NCI-H1436 treated with DMSO at 0.1 percent for 48 hours (cell line): ENCODE measurements around the gene SMAGP.
"Not testable (repeated sequence)": the region's sequence is repeated elsewhere in the genome, so short reads cannot be mapped to it uniquely, and the experiment has no call there.

ENCODE experiments used
- DNase-seq: peaks from one replicate; lab custom pipeline; 2025; lab: John Stamatoyannopoulos, UW

Gene SMAGP

DNA sequence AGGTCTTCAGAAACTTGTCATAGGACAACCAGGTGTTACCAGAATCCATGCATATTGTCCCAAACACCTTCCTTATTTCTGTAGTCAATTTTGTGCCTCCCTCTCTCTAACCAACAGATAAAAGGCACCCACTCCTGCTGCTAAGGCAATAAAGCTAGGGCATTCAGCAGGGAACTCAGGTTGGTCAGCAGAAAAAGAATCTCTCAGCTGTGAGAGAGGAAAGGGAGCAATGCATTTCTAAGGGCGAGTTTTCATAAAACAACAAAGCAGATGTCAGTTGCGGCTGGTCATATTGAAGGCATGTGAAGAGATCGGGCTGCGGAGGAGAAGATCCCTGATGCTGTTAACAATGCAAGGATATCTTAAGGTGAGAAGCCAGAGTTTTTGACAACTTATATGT is 45.0 kb downstream of the SMAGP start:
- DNase-seq, result no peak

DNA sequence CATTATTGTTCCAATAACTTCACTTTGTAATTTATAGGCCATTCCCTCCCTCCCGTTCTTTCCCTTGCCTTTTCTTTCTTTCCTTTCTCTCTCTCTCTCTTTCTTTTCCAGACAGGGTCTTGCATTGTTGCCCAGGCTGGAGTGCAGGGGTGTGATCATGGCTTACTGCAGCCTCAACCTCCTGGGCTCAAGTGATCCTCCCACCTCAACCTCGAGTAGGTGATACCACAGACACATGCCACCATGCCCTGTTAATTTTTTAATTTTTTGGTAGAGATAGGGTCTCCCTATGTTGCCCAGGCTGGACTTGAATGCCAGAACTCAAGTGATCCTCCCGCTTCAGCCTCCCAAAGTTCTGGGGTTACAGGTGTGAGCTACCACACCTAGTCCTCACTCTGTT is 45.6 kb downstream of the SMAGP start:
- no peak for DNase-seq

DNA sequence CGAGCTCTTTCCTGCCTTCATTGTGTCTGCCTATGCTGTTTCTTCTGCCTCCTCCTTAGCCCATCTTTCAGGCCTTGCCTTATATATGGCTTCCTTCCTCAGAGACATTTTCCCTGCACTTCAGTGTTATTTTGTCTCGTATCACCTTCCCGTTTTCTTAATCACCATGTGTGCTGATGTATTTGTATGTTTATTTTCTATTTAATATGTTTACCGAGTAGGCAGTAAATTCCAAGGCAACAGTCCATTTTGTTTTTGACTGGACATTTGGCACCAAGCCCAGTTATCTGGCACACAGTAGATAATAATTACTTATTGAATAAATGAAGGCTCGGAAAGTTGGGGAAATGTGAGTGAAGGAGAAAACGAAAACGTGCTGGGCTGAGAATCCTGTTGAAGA is 47.8 kb downstream of the SMAGP start:
- no peak for DNase-seq

DNA sequence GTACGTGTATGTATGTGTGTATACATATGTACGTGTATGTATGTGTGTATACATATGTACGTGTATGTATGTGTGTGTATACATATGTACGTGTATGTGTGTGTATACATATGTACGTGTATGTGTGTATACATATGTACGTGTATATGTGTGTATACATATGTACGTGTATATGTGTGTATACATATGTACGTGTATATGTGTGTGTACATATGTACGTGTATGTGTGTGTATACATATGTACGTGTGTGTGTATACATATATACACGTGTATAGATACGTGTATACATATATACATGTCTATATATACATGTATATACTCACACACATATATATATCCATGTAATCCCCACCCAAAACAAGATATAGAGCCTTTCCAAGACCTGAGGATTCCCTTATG is 50.4 kb downstream of the SMAGP start:
- DNase-seq, result not testable (repeated sequence)

DNA sequence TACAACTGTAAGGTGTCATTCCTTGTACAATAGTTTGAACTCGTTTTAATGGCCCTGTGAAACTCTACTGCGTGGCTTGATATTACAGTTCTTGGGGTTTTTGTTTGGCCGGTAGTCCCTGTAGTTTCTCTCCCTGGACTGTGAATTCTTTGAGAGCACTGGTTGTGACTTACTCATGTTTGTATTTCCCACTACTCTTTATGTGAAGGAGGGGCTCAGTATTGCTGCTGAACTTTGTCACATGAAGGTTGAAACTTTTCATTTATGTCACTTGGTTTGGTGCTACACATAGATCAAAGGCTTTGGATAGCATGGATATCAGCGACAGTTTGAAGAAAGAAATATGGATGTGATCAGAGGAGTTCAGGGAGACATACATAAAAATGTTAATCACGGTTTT is 50.9 kb downstream of the SMAGP start:
- no peak for DNase-seq

DNA sequence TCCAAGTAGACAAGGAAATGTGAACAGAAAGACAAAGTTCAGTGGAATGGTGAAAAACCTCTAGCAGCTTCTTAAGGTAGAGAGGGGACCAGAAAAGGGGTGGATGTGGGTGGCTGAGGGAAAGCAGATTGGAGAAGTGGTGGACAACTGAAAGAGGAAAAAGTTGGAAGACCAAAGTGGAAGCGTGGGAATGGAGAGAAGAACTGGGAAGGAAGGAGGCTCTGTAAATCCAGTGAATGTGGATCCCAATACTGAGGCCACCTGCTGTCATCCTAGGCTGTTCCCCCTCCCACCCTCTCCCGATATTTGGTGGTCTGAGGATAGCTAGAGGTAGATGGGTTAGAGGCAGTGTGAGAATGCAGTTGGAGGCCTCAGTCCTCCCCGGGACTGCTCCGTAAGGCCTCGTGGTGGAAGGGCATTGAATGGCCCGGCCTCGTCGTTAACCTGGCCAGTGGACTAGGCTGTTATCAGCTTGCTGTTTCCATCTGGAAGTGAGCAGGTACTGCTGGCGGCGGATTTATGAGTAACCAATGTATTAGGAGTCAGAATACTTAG is 51.5 kb downstream of the SMAGP start:
- no peak for DNase-seq

DNA sequence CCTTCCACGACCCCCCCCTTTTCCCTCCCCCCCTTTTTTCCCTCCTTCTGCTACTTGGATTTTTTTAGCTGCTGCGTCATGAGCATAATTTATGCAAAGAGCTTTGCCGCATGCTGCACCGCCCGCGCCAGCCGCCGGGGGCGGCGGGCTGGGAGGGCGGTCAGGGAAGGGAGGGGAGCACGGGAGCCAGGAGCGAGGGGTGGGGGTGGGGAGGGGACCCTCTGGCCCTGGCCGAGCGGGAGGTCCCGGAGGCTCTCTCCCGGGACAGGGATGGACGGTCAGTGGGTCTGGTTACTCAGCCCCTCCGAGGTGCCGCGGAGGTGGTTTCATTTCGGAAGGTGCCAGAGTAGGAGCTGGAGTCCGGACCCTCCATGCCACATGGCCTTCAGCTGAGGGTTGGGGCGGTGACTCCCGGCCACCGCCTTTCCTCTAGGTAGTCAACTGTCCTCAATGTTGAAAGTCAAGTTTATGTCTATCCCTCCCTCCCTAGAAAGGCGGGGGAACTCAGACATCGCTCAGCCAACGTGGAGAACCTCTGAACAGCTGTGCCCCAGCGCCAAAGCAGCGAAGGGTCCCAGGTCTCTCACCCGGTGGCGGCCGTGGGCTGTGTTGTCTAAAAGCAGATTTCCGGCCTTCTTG is 52.1 kb downstream of the SMAGP start, which contains the start of gene POU6F1:
POU6F1 (minus strand) TSS at position 95 of the 639 bp plus-strand sequence. CDS start 11,226 bp downstream, outside the sequence.
- DNase-seq, result peak; percentile 2

DNA sequence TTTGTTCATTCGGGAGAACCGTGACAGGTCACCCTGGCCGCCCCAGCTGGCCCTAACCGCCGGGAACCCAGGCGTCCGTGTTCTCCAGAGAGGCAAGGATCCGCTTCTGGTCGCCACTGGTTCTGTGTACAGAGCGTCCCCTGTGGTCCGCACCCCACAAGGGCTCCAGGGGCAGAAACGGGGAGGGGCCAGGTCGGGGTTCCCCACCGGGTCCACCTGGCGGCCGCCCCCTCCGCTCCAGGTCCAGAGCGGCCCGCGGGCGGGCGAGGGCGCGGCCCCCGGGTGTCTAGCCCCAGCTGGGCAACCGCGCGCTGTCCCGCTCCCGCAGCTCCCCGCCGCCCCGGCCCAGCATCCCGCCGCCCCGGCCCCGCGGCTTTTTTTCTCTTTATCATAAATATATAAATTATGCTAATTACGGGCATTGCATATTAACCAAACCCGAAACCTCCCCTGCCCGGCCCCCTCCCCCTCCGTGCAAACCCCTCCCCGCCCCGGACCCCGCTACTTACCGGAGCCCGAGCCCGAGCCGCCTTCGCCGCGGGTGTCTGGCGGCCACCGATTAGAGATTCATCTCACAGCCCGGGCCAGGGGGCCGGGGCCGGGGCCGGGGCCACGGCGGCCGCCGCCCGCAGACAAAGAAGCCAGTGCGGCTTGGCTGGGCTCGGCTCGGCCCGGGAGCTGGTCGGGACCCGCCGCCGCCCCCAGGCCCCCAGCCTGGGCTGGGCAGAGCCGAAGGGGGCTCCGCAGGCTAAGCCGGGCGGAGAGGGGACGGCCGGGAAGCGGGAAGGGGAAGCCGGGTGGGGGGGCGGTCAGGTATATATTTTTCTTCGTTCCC is 52.9 kb downstream of the SMAGP start:
- no peak for DNase-seq

DNA sequence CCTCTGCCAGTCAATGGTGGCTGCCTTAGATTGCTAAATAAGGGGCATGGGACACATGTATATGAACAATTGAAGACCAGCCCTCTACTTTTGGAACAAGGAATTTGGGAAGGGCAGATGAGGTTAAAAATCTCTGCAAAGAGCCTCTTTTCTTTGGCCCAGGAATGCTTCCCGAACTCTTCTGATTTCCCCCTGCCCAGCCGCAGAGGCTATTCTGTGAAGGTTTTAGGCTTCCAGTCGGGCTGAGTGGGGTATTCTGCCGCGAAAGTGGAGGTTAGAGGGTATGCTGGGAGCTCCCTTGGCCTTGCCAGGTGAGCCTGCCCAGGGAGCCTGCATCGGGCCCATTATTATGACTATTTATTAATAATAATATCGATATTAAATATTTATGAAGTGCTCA is 53.6 kb downstream of the SMAGP start:
- no peak for DNase-seq

DNA sequence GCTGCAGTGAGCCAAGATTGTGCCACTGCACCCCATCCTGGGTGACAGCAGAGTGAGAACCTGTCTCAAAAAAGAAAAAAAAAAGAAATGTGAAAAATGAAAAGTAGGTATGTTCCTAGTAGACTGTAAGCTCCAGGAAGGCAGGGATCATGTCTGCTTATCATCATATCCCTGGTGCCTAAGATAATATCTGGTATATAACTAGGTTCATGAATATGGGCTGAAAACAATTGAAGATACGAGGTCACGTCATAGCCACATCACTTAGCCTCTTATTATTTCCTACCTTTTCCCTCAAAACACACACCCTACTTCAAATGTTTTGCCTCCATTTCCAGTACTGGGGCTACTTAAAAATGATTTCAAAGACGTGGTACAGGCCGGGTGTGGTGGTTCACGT is 55.3 kb downstream of the SMAGP start:
- DNase-seq, result no peak

DNA sequence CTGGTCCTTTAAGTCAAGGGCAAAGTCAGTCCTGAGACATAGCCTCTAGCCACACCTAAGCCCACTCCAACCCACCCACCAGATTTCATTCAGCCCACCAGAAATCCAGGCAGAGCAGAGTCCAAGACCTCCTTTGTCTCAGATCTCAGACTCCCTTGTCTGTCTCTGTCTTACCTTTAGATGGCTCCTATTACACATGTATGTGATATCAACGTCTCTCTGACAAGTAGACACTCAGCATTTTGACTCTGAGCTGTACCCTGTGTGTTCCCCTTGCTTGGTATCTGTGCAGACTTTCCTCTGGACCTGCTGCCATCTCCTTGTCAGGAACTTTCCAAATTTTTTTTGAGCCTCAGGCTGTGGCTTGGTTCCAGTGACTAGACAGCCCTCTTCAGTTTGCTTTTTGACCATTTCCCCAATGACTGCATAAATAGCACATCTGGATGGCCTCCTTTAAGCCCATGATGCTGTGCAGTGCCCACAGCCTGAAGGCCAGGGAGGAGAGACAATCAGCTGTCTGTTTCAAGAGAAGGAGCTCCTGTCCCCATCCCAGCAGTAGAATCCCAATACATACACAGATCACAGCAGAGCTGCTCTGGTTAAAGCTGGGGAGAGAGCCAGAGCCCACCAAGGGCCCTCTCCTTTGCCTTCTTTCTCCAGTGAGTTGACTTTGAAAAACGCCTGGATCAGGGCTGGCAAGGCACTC is 59.4 kb downstream of the SMAGP start:
- no peak for DNase-seq

DNA sequence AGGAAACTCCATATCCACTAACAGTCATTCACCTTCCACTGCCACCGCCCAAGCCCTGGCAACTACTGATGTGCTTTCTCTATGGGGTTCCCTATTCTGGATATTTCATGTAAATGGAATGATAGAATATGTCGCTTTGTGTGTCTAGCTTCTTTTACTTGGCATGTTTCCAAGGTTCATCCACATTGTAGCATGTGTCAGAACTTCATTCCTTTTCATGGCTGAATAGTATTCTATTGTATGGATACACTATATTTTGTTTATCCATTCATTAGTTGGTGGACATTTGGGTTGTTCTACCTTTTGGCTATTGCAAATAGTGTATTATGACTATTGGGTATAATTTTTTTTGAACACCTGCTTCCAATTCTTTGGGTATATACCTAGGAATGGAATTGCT is 61.0 kb downstream of the SMAGP start:
- no peak for DNase-seq

DNA sequence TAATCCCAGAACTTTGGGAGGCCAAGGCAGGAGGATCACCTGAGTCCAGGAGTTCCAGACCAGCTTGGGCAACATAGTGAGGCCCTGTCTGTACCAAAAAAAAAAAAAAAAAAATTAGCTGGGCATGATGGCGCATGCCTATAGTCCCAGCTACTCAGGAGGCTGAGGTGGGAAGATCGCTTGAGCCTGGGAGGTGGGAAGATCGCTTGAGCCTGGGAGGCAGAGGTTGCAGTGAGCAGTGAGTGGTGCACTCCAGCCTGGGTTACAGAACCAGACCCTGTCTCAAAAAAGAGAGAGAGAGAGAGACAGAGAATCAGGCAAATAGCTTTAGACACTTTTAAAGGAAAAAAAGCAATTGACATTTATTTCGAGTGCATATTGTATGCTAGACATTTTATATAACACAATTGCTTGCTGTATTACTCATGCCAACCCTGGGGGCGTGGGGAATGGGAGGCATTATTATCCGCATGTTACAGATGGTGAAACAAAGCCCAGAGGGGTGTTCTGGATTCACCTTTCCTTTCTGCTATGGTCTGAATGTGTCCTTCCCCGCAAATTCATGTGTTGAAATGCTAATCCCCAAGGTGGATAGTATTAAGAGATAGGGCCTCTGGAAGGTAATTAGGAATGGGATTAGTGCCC is 62.1 kb downstream of the SMAGP start:
- DNase-seq, result no peak

DNA sequence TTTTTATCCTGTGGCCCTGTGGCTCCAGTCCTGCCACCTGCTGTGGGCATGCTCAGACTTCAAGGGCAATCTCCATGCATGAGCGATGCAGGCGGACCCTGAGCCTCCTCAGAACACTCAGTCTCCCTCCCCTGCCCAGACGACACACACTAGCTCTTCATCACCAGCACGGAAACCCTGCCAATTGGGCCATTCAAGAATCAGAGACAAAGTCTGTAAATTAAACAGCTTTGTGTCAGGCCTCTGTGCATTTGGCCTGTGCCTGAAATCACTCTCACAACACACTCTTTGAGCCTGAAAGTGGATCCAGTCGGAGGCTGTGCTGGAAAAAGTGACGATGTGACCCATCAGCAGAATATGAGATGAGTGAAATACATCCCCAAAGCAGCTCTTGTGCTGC is 64.9 kb downstream of the SMAGP start:
- DNase-seq, result no peak

DNA sequence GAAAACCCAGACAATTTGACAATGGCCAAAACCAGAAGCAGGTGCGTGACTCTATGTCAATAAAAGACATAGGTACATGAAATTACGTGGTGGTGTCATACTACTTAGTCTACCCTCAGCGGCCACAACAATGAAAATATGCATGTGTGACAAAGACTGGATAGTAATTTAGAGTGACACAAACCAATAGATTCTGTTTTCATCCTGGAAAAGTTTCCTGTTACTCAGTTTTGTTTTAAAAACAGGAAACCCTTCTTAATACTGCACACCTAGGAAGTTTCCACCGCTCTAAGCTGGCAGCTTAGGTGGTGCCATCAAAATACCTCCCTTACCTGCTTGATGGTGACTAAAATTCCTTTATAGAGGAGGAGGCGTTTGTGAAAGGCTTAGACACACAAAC is 67.5 kb downstream of the SMAGP start:
- DNase-seq, result no peak

DNA sequence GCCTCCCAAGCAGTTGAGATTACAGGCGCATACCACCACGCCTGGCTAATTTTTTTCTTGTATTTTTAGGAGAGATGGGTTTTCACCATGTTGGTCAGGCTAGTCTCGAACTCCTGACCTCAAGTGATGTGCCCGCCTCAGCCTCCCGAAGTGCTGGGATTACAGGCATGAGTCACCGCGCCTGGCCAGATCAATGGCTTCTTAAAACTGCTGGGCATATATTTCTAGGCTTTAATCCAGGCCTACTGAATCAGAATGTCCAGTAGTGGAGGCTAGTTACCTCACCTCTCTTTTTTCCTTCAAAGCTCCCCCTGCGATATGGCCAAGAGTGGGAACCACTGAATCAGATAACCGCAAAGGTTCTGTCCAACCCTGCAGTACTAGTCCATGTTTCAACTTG is 69.4 kb downstream of the SMAGP start:
- no peak for DNase-seq

DNA sequence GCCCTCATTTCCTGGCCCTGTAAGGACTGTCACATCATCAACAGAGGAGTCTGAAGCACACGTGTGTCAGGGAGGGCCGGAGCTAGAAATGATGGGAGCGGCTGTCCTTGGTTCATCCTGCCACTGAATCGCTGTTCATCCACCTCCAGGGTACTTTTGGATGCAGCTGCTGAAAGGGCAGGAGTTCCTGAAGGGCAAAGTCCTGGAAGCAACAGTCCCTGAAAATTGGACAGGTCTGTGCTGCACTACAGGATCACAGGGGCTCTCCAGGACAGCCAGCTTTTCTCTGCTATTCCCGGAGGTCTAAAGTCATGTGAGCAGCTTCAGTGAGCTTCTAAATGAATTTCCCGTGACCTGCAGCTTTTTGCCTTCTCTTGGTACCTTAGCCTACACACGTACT is 70.1 kb downstream of the SMAGP start:
- DNase-seq, result no peak

DNA sequence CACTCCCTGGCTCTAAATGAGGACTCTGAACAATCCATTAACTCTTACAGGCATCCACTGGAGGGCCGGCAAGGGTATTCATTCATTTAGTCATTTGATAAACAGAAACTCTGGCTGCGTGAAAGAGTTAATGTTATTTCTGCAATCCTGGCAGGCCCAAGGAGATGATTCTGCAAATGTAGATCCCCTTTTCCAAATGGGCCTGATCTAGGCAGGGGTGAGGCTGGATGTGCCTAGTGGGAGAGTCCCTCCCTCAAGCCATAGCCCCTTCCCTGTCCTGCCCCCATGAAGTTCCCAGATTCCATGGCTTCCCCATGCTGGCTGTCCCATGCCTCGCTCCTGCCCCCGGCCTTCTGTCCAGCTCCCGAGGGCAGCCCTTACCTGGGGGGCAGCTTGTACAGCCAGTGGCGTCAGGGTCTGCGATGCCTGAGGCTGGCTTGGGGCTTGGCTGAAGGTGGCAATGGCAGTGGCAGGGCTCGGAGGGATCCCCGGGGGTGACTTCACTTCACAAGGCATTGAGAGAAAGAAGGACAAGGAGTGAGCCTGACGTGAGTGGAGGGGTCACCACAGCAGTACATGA is 70.8 kb downstream of the SMAGP start:
- DNase-seq, result no peak

DNA sequence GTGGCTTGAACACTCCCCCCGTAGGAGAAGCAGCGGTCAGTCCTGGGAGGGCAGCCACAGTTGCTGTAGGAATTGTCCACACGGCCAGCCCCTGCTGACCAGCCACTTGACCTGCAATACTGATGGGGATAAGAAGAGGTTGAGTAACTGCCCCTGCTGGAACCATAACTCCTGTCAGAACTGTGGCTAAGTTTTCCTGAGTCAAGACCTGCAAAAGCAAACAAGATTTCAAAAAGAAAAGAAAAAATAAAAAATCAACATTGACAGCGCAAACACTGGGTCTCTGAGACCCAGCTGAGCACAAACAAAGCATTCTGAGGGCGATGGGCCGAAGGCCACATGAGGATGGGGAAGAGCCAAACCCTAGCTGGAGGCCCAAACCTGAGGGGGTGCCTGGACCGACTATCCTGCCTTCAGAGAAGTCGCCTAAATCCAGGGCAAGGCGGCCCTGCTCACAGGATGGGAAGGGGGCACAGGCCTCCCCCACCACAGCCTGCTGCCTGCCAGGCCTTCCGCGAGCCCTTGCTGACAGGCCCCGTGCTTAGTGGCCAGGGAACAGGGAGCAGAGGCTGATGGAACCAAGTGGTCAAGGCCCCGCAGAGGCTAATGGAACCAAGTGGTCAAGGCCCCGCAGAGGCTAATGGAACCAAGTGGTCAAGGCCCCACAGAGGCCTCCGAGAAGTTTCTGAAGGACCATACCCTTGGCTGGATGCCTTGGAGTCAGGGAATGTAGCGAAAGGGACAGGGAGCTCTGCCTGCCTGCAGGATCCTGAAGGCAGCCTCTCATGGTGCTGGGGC is 71.4 kb downstream of the SMAGP start:
- no peak for DNase-seq

DNA sequence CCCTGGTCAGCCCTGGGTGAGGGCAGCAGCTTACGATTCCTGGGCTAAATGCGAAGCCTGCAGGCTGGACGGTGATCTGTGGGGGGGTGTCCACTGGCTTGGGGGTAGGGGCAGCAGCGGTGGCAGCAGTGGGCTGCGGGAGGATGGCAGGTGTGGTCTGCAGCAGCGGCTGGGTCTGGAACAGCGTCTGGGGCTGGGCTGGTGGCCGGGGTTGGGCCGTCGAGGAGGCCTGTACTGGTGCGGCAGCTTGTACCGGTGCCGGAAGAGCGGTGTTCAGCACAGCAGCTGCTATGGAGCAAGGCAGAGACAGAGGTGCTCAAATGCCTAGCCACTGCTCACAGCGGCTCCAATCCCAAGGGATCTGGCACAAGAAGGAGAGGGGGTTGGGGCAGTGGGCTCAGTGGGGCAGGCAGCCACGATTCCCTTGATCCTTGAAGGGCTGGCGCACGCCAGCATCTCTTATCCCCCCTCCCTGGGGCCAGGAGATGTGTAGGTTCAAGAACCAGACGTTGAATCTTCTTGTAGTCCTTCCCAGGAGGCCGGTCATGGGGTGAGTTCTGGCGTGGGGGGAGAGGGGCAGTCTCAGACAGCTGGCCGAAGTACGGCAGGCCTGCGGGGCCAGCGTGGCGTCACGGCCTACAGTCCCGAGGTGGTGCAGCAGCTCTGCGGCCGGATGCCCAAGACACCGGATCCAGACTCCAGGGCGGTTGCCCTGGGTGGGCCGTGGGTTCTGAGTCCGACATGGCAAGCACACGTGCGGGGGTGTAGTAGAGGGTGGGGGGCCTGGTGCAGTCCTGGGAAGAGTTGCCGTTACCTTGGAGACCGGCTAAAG is 72.3 kb downstream of the SMAGP start:
- no peak for DNase-seq
